PC-3 (cell line): ENCODE measurements around the gene KCNK13. TPM values are rescaled to one million over a fixed set of nuclear protein-coding genes. Genes with fewer than 3 reads are reported as not detected.

Experiments
- ATAC-seq: fragments of 200-7000 bp; cut with Tn5 transposase; 2 replicates; pipeline ENCODE4 v1.9.1; 2020; ENCODE audit warnings: mild to moderate bottlenecking, moderate library complexity
- BruUV-seq: library from RNA; stranded (reverse); fragments of 400-500 nt; replicated peaks from 2 replicates; lab custom pipeline; 2021; lab: Mats Ljungman, UMichigan
- CTCF ChIA-PET: fragments of 300-600 bp; sonication (Branson Sonifier 250); formaldehyde crosslinking; loops from one replicate; lab custom pipeline; 2022; ENCODE audit warnings: antibody characterized with exemption; lab: Charles Lee
- POLR2A ChIA-PET: fragments of 300-600 bp; sonication (Branson Sonifier 250); formaldehyde crosslinking; loops from one replicate; lab custom pipeline; 2022; ENCODE audit warnings: antibody characterized with exemption; ENCODE audit not compliant: unreplicated experiment; lab: Charles Lee
- DNase-seq: peaks from one replicate; pipeline ENCODE4 v3.0.0-alpha.2; 2015
- H2AFZ ChIP-seq: fragments of 300-600 bp; sonication (generic); 2 replicates; pipeline ENCODE4 v1.6.0; 2016; ENCODE audit warnings: antibody characterized with exemption, low read length
- H3F3A ChIP-seq: fragments of 300-600 bp; sonication (generic); one replicate; pipeline ENCODE4 v1.6.0; 2017; ENCODE audit warnings: antibody characterized with exemption, low read length, control low read depth, mild to moderate bottlenecking; ENCODE audit not compliant: unreplicated experiment
- H3K27ac ChIP-seq: fragments of 300-600 bp; sonication (generic); 2 replicates; pipeline ENCODE4 v1.5.1; 2016; ENCODE audit warnings: mild to moderate bottlenecking, low read length
- H3K27me3 ChIP-seq: fragments of 300-600 bp; sonication (generic); 2 replicates; pipeline ENCODE4 v1.6.1; 2016; ENCODE audit warnings: low read length, mixed read lengths
- H3K36me3 ChIP-seq: fragments of 300-600 bp; sonication (generic); 2 replicates; pipeline ENCODE4 v1.6.1; 2016; ENCODE audit warnings: low read depth, mixed run types, low read length, mixed read lengths
- H3K4me1 ChIP-seq: fragments of 300-600 bp; sonication (generic); 2 replicates; pipeline ENCODE4 v1.5.1; 2016; ENCODE audit warnings: low read length; ENCODE audit not compliant: insufficient read depth
- H3K4me2 ChIP-seq: fragments of 300-600 bp; sonication (generic); 2 replicates; pipeline ENCODE4 v1.6.0; 2016; ENCODE audit warnings: low read length
- H3K4me3 ChIP-seq: fragments of 300-600 bp; sonication (generic); 2 replicates; pipeline ENCODE4 v1.5.1; 2016; ENCODE audit warnings: mild to moderate bottlenecking, low read length, mixed read lengths
- H3K79me2 ChIP-seq: fragments of 300-600 bp; sonication (generic); 2 replicates; pipeline ENCODE4 v1.6.1; 2017; ENCODE audit warnings: low read length, mixed read lengths
- H3K9ac ChIP-seq: fragments of 300-600 bp; sonication (generic); 2 replicates; pipeline ENCODE4 v1.6.0; 2016; ENCODE audit warnings: mild to moderate bottlenecking, low read length
- H3K9me2 ChIP-seq: fragments of 300-600 bp; sonication (generic); replicated peaks from 2 replicates; pipeline ENCODE4 v1.6.1; 2016; ENCODE audit warnings: mixed run types, low read length, mixed read lengths
- H3K9me3 ChIP-seq: fragments of 300-600 bp; sonication (generic); 2 replicates; pipeline ENCODE4 v1.6.1; 2016; ENCODE audit warnings: low read length, mixed read lengths
- H4K20me1 ChIP-seq: fragments of 300-600 bp; sonication (generic); 2 replicates; pipeline ENCODE4 v1.6.1; 2016; ENCODE audit warnings: low read length, mixed read lengths
- EZH2 ChIP-seq: fragments of 300-600 bp; sonication (generic); IDR thresholded peaks from one replicate; pipeline ENCODE4 v1.6.1; 2017; ENCODE audit warnings: antibody characterized with exemption, mild to moderate bottlenecking, low read length; ENCODE audit not compliant: unreplicated experiment
- EZH2phosphoT487 ChIP-seq: fragments of 300-600 bp; sonication (generic); IDR thresholded peaks from 2 replicates; pipeline ENCODE4 v1.6.1; 2018; ENCODE audit warnings: mild to moderate bottlenecking, antibody characterized with exemption, low read length, borderline replicate concordance
- intact Hi-C: fragments of 100-400 bp; cut with micrococcal nuclease; formaldehyde crosslinking; loops from 2 replicates; pipeline ENCODE4 v1.9.0; 2023
- total RNA-seq: library from RNA; depleted of rRNA; stranded (reverse); fragments of >200 nt; gene quantifications from 2 replicates; pipeline ENCODE4 v1.2.3, GENCODE V29; 2014
- TF ChIP-seq, protein P1 (sequence below): fragments of 300-600 bp; sonication (generic); conservative IDR thresholded peaks from 2 replicates; pipeline ENCODE4 v1.5.1; 2017; ENCODE audit warnings: antibody characterized with exemption, low read depth, mild to moderate bottlenecking, low read length

The KCNK13 gene
- total RNA-seq, 1 experiment from 2014 or later, result 0.58 TPM

DNA sequence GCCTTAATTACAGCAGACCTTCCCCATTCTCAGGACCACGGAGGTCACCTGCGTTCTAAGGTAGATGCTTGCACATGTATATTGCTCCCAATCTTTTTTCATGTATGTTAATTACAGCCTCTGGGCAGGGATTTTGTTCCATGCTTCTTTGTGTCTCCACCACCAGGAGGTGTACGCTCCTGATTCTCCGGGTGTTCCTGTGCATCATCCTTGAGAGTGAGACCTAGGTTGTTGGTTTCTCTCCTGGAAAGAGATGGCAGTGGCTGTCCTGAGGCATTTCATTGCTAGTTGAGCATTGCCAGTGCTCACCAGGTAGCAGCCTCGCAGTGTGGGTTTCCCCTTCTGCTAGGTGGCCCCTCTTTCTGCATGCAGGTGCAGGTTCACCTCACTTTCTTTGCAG is 52.8 kb downstream of the KCNK13 start:
- DNase-seq, result no peak
- H3K4me2 ChIP-seq, result no peak overlapping the region
- ChIA-PET CTCF (no interaction called here), POLR2A (no interaction called here)
- H3K9ac ChIP-seq, result no peak overlapping the region
- H3K79me2 ChIP-seq, result no peaks in the 10 kb centered on the region
- H3K27ac ChIP-seq, result no peak overlapping the region
- H3K9me3 ChIP-seq, result no peaks in the 10 kb centered on the region
- H4K20me1 ChIP-seq, result no peaks in the 10 kb centered on the region
- no TSS peak for BruUV-seq
- H3K9me2 ChIP-seq, result no peaks in the 10 kb centered on the region
- no peaks in the 10 kb centered on the region for H3K36me3 ChIP-seq
- no peak overlapping the region for H3K4me3 ChIP-seq
- intact Hi-C loops, result loop anchor here (2.0 kb wide), 1 partner anchor 120 kb away; no protein-coding TSS in a partner anchor
- H3K4me1 ChIP-seq, result peaks cover 38% of the 10 kb centered on the region
- ATAC-seq, result no peak
- no peaks in the 10 kb centered on the region for H3K27me3 ChIP-seq
- TF ChIP-seq, protein P1, sequence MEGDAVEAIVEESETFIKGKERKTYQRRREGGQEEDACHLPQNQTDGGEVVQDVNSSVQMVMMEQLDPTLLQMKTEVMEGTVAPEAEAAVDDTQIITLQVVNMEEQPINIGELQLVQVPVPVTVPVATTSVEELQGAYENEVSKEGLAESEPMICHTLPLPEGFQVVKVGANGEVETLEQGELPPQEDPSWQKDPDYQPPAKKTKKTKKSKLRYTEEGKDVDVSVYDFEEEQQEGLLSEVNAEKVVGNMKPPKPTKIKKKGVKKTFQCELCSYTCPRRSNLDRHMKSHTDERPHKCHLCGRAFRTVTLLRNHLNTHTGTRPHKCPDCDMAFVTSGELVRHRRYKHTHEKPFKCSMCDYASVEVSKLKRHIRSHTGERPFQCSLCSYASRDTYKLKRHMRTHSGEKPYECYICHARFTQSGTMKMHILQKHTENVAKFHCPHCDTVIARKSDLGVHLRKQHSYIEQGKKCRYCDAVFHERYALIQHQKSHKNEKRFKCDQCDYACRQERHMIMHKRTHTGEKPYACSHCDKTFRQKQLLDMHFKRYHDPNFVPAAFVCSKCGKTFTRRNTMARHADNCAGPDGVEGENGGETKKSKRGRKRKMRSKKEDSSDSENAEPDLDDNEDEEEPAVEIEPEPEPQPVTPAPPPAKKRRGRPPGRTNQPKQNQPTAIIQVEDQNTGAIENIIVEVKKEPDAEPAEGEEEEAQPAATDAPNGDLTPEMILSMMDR, result peak; percentile 29; the same call in 1 of the 2 replicates
- TF ChIP-seq EZH2 (no peak), EZH2phosphoT487 (no peak)
- no peaks in the 10 kb centered on the region for H3F3A ChIP-seq
- no peak overlapping the region for H2AFZ ChIP-seq

DNA sequence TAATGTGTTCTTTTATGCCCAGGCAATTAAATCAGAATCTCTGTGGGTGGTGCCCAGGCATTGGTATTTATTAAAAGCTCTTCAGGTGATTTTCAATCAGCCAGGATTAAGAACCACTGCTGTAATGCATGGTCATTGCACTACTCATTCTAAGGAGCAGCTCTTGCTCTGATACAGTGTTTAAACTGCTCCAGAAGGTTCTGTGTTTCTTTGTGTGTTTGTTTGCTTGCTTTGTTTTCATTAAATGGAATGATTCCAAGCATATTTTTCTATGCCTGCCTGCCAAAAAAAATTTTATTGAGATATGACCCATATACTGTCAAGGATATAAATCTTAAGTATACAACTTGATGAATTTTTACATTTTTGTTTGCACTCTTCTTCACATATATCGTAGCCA is 54.0 kb downstream of the KCNK13 start:
- ChIA-PET POLR2A (no interaction called here), CTCF (no interaction called here)
- no peak for TF ChIP-seq EZH2phosphoT487
- no peak for TF ChIP-seq EZH2
- TF ChIP-seq, protein P1, result no peak
- H3K9me2 ChIP-seq, result no peaks in the 10 kb centered on the region
- intact Hi-C loops, result loop anchor here (2.0 kb wide), 1 partner anchor 119 kb away; no protein-coding TSS in a partner anchor
- H3K9ac ChIP-seq, result no peak overlapping the region
- no peaks in the 10 kb centered on the region for H4K20me1 ChIP-seq
- H3K27ac ChIP-seq, result peak overlapping the region; percentile 35
- H3K36me3 ChIP-seq, result no peaks in the 10 kb centered on the region
- H3K27me3 ChIP-seq, result no peaks in the 10 kb centered on the region
- no peaks in the 10 kb centered on the region for H3F3A ChIP-seq
- peak overlapping the region; percentile 8; the same call in 1 of the 2 replicates for H3K4me2 ChIP-seq
- no peaks in the 10 kb centered on the region for H3K9me3 ChIP-seq
- no TSS peak for BruUV-seq
- ATAC-seq (peak; percentile 76), DNase-seq (peak; percentile 60)
- no peak overlapping the region for H3K4me3 ChIP-seq
- H3K4me1 ChIP-seq, result peaks cover 38% of the 10 kb centered on the region
- no peak overlapping the region for H2AFZ ChIP-seq
- no peaks in the 10 kb centered on the region for H3K79me2 ChIP-seq

DNA sequence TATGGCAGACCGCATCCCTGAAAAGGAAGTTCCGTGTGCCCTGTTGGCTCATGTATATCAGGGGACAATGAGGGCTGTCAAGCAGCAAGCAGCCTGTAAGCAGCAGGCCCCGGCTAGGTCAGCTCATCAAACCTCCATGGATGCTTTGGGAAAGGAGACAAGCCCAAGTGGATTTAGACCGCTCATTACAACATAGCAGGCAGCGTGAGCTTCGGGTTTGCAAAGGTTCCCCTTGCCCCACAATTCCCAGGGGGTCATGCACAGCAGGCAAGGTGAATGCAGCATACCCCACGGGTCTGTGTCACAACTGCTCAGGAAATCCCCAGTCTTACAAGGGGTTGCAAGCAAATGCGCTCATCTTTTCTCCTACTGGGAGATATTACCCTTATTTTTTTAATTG is 54.6 kb downstream of the KCNK13 start:
- peaks cover 33% of the 10 kb centered on the region for H3K4me1 ChIP-seq
- peak overlapping the region; percentile 5; the same call in 1 of the 2 replicates for H3K4me2 ChIP-seq
- POLR2A ChIA-PET, result no interaction called here
- H3K79me2 ChIP-seq, result no peaks in the 10 kb centered on the region
- H3K27me3 ChIP-seq, result no peaks in the 10 kb centered on the region
- no TSS peak for BruUV-seq
- H3F3A ChIP-seq, result no peaks in the 10 kb centered on the region
- no peaks in the 10 kb centered on the region for H3K9me3 ChIP-seq
- peak overlapping the region; percentile 35 for H3K27ac ChIP-seq
- no peaks in the 10 kb centered on the region for H3K9me2 ChIP-seq
- TF ChIP-seq, protein P1, result no peak
- TF ChIP-seq EZH2 (no peak), EZH2phosphoT487 (no peak)
- intact Hi-C loops, result no loop called here
- CTCF ChIA-PET, result no interaction called here
- no peak for DNase-seq
- H3K9ac ChIP-seq, result no peak overlapping the region
- no peak overlapping the region for H3K4me3 ChIP-seq
- no peaks in the 10 kb centered on the region for H3K36me3 ChIP-seq
- H2AFZ ChIP-seq, result no peak overlapping the region
- ATAC-seq, result no peak
- H4K20me1 ChIP-seq, result no peaks in the 10 kb centered on the region
